IPS-18c (cell line): Measurements from ENCODE around the gene PIK3C2A.

Experiments used
- H3K4me3 ChIP-seq: 2 replicates; pipeline ENCODE4 v1.7.0; 2013; ENCODE audit warnings: low read depth, mild to moderate bottlenecking, low read length, moderate library complexity; ENCODE audit not compliant: insufficient read depth
- H3K9me3 ChIP-seq: one replicate; pipeline ENCODE4 v1.6.1; 2013; ENCODE audit warnings: mild to moderate bottlenecking, low read length, moderate library complexity; ENCODE audit not compliant: control insufficient read depth, insufficient read depth

The PIK3C2A gene

DNA sequence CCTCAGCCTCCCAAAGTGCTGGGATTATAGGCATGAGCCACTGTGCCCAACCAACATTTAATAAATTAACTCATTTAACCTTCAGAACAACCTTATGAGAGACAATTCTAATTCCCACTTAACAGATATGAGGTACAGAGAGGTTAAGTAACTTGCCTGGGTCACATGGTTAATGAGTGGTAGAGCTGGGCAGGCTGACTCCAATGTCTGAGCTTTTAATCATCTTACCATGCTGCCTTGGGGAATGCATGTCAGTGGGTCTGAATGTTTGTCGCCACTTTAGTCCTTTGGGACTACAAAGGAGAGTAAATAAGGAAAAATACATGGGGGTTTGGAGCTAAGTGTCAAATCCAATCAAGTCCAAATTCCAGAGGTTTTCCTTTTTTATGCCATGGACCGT, 11.2 kb upstream of the PIK3C2A start:
- no peaks in the 10 kb centered on the region for H3K9me3 ChIP-seq
- H3K4me3 ChIP-seq: no peak overlapping the region

DNA sequence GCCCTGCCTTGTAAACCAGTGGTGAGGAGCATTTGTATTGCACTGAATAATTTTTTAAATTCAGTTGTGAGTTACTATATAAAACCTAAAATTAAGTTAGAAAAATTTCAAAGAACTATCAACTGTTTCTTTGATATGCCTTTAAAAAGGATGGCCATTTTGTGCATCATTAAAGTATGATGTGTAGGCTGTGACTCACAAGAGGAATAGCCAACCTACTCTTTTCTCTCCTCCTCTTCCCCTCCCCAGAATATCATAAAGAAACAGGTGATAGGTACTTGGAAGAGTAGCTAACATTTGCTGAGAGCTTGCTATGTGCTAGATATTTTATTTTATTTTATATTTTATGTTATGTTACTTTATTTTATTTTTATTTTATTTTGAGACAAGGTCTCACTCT, 10.6 kb upstream of the PIK3C2A start:
- H3K9me3 ChIP-seq: no peaks in the 10 kb centered on the region
- no peak overlapping the region for H3K4me3 ChIP-seq

DNA sequence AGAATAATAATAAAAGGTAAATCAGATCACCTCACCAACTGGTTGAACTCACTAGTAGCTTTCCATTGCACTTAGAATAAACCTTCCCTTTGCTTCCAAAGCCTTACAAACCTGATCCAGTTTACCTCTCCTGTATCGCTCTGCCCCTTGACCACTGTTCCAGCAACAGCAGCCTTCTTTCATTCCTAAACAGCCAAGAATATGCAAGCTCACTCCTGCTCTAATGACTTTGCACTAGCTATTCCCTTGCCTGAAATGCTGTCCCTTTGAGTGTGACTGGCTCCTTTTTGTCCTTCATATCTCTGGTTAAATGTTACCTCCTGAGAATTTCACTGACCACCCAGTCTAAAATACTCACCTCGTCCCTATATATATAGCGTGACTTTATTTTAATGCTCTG, 9.6 kb upstream of the PIK3C2A start:
- Histone ChIP-seq H3K4me3 (no peak overlapping the region), H3K9me3 (no peaks in the 10 kb centered on the region)

DNA sequence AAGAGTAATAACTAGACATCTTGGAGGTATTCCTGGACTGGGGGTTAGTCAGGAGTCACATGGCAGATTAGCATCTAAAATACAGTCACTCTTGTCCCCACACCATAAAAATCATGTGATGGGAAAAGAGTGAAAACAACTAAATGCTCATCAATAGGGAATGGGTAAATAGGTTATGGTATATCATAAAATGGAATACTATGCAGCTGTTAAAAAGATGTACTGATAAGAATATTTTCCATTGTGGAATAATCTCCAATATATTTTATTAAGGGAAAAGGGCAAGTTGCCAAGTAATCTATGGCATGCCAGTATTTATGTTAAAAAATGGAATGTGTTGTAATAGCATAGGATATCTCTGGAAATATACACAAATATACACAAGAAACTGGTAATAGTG, 6.6 kb upstream of the PIK3C2A start:
- Histone ChIP-seq H3K4me3 (no peak overlapping the region), H3K9me3 (no peaks in the 10 kb centered on the region)

DNA sequence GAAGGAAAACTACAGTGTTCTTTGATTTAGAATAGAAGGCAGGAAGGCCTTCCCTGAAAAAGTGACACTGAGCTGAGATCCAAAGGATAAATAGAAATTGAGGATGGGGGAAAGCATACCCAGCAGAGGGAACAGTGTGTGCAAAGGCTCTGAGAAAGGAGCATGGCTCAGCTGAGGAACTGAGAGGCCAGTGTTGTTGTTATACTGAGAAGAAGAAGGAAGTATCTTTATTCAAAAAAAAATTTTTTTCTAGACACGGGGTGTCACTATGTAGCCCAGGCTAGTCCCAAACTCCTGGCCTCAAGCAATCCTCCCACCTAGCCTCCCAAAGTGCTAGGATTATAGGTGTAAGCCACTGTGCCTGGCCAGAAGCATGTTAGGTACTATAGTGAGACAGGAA, 3.5 kb upstream of the PIK3C2A start:
- H3K4me3 ChIP-seq: no peak overlapping the region

DNA sequence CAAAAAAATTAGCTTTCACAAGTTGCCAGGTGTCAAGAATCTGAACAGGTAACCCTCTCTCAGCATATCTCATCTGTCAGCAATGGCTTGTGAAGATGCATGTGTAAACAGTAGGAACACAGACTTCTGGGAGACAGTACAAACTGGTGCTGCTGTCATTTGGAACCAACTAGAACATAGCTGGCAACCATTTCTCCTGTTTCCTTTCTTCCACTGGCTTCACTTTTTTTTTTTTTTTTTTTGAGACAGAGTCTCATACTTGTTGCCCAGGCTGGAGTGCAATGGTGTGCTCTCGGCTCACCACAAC, 2.1 kb upstream of the PIK3C2A start:
- Histone ChIP-seq H3K9me3 (no peaks in the 10 kb centered on the region), H3K4me3 (no peak overlapping the region)

More for the DNA sequence above, 3.5 kb upstream of the PIK3C2A start:
- no peaks in the 10 kb centered on the region for H3K9me3 ChIP-seq

DNA sequence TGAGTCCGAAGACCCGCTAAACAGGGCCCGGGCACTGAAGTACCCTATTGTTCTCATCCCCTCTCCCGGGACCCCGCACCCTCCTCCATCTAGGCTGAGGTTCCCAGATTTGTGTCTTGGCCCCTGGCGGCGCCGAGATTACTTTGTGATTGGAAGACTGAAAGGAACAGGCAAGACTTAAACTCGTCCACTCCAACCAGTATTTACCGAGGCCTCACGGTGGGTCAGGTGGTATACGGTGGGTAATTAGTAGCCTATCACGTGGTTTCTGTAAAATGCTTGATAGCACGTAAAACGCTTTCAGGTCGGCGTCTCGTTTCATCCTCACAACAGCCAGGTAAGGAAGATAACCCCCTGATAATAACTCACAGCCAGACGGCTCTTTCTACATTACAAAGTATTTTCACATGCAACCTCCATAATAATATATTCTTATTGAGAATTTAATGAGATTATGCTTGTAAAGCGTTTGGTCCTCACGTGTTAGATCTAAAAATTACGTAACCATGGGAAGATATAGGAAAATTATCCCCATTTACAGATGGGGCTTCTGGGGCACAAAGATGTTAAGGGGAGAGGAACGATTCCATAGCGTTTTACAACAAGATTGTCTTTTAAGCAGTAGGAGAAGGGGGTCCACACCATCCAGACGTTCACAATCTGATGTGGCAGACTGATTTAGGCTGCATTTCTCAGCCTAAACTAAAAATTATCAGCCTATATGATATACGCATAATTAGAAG, 642 bp upstream of the PIK3C2A start:
- H3K9me3 ChIP-seq: no peaks in the 10 kb centered on the region
- H3K4me3 ChIP-seq: peak overlapping the region; percentile 91

DNA sequence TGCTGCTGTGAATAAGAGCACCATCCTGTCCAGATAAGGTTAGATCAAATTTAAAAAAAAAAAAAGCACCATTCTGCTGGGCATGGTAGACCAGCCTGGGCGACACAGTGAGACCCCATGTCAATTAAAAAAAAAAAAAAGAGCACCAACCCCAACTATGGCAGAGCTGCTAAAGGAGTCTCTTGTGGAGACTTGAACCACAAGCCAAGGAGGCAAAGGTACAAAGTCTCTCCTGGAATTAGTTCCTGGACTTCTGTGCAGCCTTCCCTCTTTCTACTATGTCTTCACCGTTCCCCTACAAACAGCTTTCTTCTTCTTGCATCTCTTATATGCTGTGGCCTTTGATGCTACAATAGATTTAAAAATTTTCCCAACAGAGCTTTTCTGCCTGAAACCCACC, 1.3 kb downstream of the PIK3C2A start:
- peak overlapping the region; percentile 91; the same call in 1 of the 2 replicates for H3K4me3 ChIP-seq

DNA sequence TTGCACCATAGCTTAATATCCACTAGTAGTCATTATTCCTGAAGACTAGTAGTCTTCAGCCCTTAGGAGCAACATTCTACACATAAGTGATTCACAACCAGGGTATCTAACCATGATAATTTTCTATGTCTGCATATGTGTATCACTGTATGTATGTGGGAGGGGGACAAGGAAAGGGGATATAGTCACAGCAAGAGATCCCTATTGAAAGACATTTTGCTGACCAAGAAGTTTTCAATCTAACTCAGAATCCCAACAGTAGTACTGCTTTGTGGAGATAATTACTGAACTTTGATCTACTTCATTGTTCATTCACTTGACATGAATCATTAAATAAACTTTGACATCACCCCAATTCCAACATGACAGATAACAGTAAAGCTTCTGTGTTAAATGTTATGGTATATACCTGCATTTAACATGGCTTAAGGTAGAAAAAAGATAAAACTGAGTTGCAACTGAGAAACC, 10.3 kb downstream of the PIK3C2A start:
- H3K4me3 ChIP-seq: no peak overlapping the region

More for the DNA sequence above, 1.3 kb downstream of the PIK3C2A start:
- H3K9me3 ChIP-seq: no peaks in the 10 kb centered on the region

DNA sequence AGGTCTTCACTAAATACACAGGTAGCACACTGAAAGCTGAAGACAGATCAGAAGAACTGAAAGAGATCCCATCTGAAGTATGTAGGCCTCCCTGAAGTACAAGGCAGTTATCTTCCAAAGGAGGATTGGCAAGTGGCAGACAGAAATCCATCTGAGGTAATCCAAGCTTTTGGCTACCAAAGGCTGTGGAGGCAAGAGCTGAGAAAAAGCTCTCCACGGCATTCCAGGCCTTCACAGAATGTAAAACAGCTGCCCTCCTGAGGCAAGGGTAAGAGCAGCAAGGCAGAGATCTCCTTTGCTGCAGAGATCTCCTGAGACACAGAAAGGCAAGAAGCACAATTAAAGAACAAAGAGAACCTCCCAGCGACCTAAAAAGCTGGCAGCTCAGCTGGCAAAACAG, 19.1 kb downstream of the PIK3C2A start:
- Histone ChIP-seq H3K9me3 (peaks cover 4% of the 10 kb centered on the region), H3K4me3 (no peak overlapping the region)

More for the DNA sequence above, 10.3 kb downstream of the PIK3C2A start:
- H3K9me3 ChIP-seq: peaks cover 2% of the 10 kb centered on the region

DNA sequence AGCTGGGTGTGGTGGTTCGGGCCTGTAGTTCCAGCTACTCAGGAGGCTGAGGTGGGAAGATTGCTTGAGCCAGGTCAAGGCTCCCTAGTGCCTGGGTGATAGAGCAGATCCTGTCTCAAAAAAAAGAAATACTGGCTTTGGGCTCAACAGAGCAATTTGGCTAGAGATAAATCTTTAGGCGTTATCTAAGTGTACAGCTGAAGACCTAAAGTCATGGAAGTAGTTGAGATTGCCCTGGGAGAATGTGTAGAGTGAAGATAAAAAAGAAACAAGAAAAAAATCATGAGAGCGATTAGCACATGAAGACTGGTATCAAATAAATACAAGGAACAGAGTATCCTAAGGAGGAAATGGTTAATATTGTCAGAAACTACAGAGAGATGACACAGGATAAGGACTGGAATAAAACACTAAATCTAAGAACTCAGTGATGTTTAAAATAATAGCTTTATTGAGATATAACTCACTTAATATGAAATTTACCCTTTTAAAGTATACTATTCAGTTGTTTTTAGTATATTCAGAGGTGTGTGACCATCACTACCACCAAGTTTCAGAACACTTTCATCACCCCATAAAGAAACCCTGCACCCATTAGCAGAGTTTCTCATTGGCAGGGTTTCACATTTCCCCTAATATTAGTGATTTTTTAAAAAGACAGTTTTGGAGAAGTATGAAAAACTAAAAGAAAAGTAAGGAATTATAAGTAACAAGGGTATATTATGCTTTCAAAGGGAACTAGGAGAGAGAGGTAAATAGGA, 20.7 kb downstream of the PIK3C2A start:
- H3K4me3 ChIP-seq: no peak overlapping the region
- peaks cover 2% of the 10 kb centered on the region for H3K9me3 ChIP-seq

DNA sequence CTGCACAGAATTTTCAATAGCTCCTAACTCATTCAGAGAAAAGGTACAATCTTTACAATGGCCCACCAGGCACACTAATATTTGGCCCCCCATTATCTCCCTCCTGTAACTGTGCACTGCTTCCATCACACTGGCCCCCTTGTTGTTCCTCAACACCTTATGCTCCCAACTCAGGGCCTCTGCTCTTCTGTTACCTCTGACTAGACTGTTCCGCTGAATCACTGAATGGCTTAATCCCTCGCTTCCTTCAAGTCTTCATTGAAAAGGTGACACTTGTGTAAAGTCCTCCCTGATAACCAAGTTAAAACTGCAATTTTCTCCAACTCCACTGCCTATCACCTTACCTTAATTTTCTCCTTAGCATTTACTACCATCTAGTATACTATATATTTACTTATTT, 21.8 kb downstream of the PIK3C2A start:
- H3K4me3 ChIP-seq: no peak overlapping the region
- peaks cover 2% of the 10 kb centered on the region for H3K9me3 ChIP-seq

DNA sequence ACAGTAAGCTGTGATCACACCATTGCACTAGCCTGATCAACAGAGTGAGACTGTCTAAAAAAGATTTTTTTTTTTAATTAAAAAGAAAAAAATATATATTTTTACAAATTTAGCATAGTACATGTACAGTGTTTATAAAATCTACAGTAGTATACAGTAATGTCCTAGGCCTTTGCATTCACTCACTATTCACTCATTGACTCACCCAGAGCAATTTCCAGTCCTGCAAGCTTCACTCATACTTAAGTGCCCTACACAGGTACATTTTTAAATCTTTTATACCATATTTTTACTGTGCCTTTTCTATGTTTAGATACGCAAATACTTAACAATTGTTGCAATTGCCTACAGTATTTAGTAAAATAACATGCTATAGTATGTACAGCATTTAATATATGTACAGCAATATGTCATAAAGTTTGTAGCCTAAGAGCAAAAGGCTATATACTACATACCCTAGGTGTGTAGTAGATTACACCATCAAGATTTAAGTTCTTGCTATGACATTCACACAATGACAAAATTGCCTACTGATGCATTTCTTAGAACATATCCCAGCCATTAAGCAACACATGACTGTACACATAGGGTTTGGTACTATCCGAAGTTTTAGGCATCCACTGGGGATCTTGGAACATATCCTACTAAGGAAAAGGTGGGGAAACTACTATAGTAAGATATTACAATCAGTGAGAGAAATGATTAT, 22.8 kb downstream of the PIK3C2A start:
- Histone ChIP-seq H3K9me3 (peaks cover 2% of the 10 kb centered on the region), H3K4me3 (no peak overlapping the region)

DNA sequence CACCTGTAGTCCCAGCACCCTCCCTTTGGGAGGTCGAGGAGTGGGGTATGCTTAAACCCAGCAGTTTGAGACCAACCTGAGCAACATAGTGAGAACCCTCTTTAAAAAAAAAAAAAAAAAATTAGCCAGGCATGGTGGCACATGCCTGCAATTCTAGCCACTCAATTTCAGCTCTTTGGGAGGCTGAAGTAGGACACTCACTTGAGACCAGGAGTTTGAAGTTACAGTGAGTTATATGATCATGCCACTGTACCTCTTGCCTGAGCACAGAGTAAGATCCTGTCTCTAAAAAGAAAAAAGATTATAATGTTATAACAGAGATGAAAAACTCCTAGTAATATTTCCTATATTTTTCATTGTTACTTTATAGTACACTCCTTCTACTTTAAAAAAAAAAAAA, 23.9 kb downstream of the PIK3C2A start:
- Histone ChIP-seq H3K9me3 (peaks cover 2% of the 10 kb centered on the region), H3K4me3 (no peak overlapping the region)

DNA sequence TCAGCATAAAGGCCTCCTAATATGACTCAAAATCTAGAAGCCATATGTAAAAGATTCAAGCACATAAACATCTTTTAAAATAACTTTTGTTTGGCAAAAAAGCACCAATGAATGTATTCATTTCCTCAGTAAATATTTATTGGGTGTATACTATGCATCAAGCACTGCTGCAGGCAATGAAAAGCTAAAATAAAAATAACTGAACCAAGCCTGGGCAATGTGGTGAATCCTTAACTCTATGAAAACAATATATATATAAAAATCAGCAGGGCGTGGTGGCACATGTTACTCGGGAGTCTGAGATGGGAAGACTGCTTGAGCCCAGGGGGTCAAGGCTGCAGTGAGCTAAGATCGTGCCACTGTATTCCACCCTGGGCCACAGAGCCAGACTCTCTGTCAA, 27.8 kb downstream of the PIK3C2A start:
- Histone ChIP-seq H3K9me3 (no peaks in the 10 kb centered on the region), H3K4me3 (no peak overlapping the region)

DNA sequence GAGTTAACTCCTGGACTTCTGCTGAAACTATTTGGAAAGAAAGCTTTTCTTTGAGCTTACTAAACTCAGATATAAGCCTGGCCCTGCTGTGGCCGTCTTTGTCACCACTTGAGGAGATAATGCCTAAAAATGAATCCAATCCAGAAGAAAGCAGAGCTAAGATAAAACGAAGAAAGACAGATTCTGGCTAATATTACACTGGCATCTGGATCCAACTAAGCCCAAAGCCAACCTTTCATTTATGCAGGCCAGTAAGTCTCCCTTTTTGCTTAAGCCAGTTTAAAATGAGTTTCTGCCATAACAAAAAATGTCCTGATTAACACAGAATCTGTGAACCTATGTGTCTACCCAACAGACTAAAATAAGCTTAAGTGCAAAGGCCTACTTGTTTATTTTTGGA, 34.5 kb downstream of the PIK3C2A start:
- H3K4me3 ChIP-seq: no peak overlapping the region

DNA sequence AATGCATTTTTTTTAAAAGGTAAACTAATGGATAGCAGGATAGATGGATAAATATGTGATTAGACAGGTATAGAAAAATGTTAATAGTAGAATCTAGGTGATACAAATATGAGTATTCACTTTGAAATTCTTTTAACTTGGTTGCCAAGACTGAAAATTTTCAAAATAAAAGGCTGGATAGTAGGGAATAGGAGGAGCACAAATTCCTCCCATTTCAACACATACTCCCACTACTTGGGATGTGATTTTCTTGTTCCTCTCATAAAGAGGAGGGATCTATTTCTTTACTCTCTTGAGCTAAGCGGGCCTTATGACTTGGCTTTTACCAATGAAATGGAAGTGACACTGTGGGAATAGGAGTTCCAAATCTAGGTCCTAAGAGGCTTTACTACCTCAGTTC, 35.9 kb downstream of the PIK3C2A start:
- Histone ChIP-seq H3K9me3 (no peaks in the 10 kb centered on the region), H3K4me3 (no peak overlapping the region)

More for the DNA sequence above, 34.5 kb downstream of the PIK3C2A start:
- H3K9me3 ChIP-seq: no peaks in the 10 kb centered on the region

DNA sequence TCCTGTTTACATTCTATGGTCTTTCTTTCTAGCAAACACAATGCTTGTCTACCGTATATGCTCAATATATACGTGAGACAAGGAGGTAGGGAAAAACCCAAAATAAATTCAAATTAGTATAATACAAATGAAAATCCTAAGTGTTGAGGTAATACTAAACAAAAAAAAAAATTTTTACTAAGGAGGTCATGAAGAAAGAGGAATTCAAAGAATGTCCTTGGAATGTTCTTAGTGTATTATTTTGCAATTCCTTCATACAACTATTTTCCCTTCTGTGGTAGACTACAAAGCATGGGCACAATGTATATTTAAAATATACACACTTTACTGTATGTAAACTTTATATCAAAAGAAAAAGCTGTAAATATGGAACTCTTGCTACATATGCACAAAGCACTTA, 36.4 kb downstream of the PIK3C2A start:
- H3K4me3 ChIP-seq: no peak overlapping the region

More for the DNA sequence above, 36.4 kb downstream of the PIK3C2A start:
- no peaks in the 10 kb centered on the region for H3K9me3 ChIP-seq
